GM19438 (cell line): ENCODE data around the gene FBXL15.
A peak's percentile ranks its signal among the peaks of the same experiment; 100 is the strongest.
"Not testable (repeated sequence)": the region's sequence is repeated elsewhere in the genome, so short reads cannot be mapped to it uniquely, and the experiment has no call there.

Experiments
- ATAC-seq: cut with Tn5 transposase; IDR thresholded peaks from one replicate; pipeline ENCODE4 v1.9.1; 2021; ENCODE audit warnings: low read depth; ENCODE audit not compliant: unreplicated experiment

FBXL15 gene

DNA sequence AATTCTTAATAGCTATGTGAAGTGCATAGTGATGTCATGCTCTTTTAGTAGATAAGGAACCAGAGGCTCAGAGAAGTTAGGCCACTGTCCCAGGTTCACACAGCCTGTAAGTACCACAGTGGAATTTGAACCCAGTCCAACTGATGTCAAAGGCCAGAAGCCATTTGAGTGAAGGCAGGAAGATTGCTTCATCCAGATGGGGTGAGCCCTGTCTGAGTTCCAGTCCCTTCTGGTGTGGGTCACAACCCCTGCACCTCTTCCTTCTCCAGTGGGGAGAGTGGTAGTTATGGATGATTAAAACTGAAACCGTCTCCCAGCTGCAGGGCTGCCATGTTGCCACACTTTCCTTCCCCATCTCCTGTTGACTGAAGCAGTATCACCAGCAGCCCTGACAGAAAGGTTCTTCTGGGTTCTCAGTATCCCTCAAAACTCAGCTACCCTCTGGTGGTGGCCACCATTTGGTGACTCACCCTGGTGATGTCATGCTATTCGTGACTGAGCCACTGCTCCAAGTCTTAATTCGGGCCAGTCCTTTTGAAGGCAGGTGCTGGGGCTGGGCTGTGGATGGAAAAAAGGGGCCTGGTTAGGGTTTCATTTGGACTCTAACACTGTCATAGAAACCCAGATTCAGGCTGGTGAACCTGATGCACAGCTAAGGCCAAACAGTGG lies 32.2 kb downstream of the FBXL15 start:
- ATAC-seq: no peak

- ATAC-seq: no peak
Observed at GRCh38 chr10:102453502-102453901, 32.9 kb downstream of the FBXL15 start.

GRCh38 chr10:102454662-102455487 lies 34.2 kb downstream of the FBXL15 start:
- not testable (repeated sequence) for ATAC-seq

GRCh38 chr10:102455893-102456471 lies 35.3 kb downstream of the FBXL15 start:
- ATAC-seq: no peak

GRCh38 chr10:102457591-102458150 lies 37.0 kb downstream of the FBXL15 start:
- no peak for ATAC-seq

DNA sequence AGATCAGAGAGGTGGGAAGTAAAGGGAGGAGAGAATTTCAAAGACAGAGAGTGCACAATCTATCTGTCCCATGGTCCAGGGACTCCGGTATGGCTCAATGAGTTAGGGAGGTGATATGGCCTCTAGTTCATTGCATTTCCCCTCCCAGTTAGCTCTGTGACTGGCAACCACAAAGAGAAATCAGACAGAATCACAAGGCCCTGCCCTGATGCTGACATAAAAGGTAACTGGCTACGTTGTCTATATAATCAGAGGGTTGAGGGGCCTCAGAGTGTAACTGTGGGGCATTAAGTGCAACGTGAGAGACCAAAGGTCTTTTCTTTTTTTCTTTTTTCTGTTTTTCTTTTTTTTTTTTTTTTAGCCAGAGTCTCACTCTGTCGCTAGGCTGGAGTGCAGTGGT lies 38.0 kb downstream of the FBXL15 start:
- ATAC-seq: no peak

DNA sequence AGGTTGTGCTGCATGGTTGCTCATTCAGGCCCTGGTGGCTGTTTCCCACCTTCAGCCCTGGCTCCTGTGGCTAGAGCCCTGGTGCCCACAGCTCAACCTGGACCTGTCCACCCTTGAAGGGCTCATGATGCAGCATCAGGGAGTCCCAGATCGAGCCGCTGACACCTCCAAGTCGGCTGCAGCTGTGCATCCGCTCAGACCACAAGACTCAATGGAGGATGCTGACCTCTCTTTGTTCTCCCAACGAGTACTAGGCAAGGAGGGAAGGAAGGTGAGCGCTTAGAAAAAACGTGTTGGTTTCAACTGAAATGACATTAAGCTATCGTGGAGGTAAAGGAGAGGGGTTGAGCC lies 40.2 kb downstream of the FBXL15 start:
- peak; percentile 39 for ATAC-seq

DNA sequence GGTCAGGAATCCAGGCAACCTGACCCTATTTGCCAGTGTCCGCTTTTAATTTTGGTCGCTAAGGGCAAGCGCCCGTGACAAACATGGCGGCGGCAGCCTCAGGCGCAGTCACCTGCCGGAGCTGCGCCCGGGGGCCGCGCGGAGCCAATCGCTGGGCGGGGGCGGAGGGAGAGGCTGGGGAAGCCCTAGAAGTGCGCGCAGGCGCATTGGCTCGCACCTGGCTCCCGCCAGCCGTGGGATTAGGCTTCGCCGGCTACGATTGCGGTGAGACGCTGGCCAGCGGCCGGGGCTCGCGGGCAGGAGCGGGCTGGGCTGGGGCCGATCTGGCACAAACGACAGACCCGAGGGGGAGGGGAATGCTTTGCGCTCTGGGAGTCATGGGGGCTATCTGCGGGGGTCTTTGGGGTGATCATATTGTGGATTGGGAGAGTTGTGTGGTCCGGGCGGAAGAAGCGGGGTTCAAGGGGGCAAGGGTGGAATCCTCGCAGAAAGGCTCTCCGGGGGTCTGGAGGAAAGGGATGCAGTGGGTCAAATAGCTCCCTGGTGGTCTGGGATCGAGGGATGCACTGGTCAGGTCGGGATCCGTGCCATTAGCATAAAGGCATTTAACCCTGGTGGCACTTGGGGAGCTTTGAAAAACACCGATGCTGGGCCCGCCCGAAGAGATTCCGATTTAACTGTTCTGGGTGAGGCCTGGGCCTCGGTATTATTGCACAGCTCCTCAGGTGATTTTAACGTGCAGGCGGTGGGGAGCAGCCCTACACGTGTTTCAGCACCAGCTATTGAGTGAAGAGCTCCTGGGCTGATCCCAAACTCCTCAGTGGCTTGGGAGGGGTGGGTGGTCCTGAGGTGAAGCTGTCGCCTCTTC lies 40.8 kb downstream of the FBXL15 start:
- peak; percentile 73 for ATAC-seq

GRCh38 chr10:102462512-102463054 lies 41.9 kb downstream of the FBXL15 start:
- ATAC-seq: no peak

GRCh38 chr10:102463983-102464382 lies 43.3 kb downstream of the FBXL15 start:
- ATAC-seq: no peak

DNA sequence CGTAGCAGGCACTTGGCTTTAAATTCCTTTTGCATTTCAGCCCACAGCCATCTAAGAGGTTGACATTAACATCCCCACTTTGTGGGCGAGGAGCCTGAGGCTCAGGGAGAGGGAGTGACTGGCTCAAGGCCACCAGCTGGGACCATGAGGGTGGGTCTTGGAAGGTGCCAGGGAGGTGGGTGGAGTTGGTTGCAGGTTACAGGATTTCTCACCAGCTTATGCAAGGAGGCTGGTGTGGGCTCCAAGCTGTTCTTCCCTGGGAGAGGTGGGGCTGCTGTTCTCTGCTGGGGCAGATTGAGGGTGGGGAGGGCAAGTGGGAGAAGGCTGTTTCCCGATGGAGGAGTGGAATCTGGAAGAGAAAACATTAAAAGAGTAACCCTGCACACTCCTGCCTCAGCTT lies 44.8 kb downstream of the FBXL15 start:
- ATAC-seq: no peak

DNA sequence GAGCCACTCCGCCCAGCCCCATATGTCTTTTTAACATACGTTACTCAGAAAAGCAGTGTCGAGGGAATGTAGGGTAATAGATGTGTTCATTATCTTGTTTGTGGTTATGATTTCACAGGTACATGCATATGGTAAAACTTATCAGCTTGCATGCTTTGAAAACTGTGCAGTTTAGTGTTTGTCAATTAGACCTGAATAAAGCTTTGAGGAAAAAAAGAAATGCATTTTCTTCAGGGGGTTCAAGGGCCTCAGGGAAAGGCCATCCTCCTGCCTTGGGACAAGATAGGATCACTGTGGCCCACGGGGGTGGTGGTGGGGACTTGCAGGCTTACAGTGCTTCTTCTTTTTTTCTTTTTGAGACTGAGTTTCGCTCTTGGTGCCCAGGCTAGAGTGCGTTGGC lies 46.7 kb downstream of the FBXL15 start:
- no peak for ATAC-seq

DNA sequence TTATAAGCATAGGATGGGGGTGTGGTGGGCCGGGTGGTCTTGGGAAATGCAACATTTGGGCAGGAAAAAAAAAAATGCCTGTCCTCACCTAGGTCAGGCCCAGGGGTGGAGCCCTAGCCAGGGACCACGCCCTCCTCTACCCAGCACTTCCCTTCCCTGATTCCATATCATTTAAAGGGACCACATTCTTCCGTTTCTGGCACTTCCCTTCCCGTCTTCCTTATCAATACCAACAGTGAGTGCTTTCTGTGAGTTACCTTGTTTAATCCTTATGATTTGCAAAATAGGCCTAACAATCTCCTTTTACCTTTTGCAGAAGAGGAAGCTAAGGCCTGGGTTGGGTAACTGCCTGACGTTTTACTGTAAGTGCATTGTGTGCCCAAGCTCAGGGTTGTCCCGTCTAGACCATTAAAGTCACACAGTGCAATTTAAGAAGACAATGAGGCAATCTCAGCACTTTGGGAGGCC lies 47.4 kb downstream of the FBXL15 start:
- no peak for ATAC-seq

GRCh38 chr10:102468683-102469082 lies 48.0 kb downstream of the FBXL15 start:
- ATAC-seq: no peak

DNA sequence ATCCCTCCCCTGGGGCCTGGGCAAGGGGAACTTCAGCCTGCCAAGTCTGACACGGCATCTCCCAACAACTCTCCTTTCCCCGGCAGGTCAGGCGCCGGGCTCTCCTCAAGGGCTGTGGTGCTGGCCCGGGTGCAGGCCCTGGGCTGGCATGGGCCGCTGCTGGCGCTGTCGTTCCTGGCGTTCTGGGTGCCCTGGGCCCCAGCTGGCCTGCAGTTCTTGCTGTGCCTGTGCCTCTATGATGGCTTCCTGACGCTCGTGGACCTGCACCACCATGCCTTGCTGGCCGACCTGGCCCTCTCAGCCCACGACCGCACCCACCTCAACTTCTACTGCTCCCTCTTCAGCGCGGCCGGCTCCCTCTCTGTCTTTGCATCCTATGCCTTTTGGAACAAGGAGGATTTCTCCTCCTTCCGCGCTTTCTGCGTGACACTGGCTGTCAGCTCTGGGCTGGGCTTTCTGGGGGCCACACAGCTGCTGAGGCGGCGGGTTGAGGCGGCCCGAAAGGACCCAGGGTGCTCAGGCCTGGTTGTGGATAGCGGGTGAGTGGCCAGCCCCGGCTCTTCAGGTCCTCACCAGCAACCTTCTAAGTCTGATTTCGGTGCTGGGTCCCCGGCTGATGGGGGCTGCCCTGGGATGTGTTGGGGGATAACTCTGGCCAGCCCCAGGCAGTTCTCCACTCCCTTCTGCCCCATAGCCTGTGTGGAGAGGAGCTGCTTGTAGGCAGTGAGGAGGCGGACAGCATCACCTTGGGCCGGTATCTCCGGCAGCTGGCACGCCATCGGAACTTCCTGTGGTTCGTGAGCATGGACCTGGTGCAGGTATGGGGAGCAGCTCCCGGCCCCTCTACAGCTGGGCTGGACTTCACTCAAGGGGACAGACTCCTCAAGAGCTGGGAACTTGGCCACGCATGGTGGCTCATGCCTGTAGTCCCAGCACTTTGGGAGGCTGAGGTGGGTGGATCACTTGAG lies 50.2 kb downstream of the FBXL15 start:
- ATAC-seq: no peak
